NCI-H748 treated with DMSO at 0.1 percent for 48 hours (cell line): ENCODE results near the gene PDE6B.
"Not testable (repeated sequence)": the region's sequence is repeated elsewhere in the genome, so short reads cannot be mapped to it uniquely, and the experiment has no call there.

Experiments
- DNase-seq: peaks from one replicate; lab custom pipeline; 2025; lab: John Stamatoyannopoulos, UW

The PDE6B gene

DNA sequence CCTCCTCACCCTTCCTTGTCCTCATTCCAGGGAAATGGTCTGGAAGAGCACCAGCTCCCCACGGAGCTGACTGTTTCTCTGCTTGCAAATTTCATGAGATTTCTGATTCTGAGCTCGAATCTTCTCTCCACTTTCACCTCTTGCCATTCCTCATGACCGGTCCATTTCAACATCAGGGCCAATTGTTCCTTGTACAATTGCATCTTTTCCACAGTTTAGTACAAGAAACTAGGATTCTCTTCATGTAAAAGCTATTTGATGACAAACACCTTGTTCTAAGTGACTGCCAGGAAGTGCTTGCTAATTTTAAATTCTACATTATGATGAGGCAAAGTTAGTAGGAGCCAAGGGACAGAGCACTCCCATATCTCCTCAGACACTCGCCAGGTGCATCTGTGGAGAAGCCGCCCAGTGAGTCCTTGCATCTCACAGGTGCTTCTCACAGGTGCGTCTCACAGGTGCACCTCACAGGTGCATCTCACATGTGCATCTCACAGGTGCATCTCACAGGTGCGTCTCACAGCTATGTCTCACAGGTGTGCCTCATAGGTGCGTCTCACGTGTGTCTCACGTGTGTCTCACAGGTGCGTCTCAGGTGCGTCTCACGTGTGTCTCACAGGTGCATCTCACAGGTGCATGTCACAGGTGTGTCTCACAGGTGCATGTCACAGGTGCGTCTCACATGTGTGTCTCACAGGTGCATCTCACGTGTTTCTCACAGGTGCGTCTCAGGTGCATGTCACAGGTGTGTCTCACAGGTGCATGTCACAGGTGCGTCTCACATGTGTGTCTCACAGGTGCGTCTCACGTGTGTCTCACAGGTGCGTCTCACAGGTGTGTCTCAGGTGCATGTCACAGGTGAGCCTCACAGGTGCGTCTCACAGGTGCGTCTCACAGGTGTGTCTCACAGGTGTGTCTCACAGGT is 3.0 kb upstream of the PDE6B start:
- no peak for DNase-seq

DNA sequence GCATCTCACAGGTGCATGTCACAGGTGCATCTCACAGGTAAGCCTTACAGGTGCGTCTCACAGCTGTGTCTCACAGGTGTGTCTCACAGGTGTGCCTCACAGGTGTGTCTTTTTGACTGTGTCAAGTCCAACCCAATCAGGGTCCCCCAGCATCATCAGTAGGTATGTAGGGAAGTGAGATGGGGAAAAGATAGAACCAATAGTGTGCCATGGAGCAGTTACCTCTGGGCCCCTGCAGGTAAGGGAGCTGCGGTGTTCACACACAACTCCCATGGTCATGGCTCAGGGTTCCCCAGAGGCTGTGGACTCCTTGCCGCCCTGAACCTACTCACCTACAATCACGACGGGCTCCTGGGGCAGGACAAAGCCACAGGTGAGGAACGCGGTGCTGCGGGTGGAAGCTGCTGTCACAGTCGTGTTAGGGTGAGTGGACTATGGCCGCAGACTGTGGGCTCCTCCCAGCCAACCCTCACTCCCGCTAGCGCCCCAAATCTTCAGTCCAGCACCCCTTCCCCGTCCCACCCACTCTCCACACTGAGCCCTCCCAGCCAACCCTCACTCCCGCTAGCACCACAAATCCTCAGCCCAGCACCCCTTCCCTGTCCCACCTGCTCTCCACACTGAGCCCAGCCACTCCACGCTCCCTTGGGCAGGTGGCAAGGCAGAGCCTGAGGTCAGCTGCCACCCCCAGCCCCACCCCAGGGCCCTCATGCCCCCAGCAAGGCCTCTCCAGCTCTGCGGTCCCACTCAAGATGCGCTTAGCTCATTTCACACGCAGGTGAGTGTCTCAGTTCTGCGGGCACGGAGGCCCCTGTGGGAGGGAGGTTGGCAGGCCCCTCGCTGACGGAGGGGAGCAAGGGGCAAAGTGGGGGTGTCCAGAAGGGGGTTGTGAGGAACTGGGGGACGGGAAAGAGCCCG is 2.1 kb upstream of the PDE6B start:
- no peak for DNase-seq

DNA sequence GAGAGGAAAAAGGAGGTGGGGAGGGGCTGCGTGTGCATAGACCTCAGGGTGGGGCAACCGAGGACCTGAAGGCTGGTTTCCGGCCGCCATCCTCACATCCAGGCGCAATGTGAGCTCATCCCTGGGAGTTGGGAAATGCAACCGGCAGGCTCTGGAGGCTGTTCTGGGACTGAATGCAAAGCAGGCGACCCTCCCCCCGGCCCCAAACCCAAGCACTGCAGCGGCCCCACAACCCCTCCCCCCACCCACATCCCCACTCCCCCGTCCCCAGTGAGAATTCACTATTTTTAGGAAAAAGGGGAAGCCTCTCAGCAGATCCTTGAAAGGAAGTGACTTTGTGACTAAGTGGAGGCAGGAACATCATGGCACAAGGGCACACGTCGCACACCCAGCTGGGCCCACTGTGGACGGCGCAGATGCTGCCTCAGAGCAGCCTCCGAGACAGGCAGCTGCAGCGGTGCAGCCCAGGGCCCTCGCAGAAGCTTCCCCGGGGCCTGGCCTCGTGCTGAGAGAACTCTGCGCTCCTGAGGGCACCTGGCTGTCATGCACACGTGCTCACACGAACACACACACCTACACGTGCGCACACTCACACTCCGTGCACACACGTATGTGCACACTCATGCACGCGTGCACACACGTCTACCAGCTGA is 1.3 kb upstream of the PDE6B start:
- DNase-seq, result no peak

GRCh38 chr4:625631-626161 is 323 bp downstream of the PDE6B start:
- DNase-seq, result no peak

DNA sequence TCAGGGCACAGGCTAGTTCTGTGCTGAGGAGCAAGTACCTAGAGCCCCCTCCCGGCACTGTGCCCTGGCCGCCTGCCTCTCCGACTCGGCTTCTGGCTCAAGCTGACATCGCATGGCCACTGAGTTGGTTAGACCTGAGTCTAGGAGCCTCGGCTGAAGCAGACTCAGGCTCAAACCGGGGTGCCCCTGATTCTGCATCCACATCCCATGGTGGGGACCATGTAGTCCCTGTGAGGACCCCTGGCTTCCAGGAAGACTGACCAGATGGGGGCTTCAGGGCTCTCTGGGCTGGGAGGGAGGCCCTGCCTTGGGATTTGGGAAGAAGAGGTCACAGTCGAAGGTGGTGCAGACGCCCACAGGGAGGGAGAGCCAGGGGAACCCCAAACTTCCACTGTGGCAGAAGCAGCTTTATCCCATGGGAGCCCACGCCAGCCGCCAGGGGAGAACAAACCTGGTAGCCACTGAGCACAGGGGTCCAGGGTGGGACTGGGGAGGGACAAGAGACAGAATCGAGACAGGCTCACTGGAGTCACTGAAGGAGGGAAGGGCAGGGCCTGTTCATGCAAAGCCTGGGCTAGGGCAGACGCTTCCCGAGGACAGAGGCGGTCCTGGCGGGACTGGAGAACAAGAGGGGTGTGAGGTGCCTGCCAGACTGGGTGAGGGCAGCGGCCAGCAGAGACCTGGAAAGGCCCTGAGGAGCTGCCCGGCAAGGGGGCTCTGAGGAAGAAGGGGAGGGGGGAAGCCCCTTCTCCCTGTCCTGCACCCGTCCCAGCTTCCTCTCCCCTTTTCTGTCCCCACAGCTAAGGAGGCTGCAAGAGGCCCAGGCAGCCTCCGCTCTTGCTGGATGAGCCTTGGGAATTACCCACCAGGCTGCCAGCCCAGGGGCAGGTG is 1.1 kb downstream of the PDE6B start:
- DNase-seq, result no peak

- no peak for DNase-seq
These were observed 2.2 kb downstream of the PDE6B start for GRCh38 chr4:627347-628125.

DNA sequence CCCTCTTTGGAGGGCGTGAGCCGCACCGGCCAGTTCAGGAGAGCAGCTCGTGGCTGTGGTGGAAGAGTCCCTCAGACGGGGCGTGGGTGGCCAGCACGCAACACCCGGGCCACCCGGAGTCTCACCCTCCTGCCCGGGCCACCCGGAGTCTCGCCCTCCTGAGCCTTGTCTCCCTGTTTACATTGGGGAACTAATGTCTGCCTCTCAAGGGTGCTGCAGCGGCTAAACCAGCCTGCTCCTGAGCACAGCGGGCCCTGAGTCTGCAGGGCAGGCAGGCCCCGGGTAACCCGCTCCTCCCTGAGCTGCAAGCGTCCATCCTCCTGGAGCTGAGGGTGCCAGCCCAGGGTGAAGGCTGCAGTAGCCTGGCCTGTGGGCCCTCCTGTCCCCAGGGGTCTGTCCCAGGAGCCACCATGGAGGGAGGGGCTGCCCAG is 3.0 kb downstream of the PDE6B start:
- no peak for DNase-seq

DNA sequence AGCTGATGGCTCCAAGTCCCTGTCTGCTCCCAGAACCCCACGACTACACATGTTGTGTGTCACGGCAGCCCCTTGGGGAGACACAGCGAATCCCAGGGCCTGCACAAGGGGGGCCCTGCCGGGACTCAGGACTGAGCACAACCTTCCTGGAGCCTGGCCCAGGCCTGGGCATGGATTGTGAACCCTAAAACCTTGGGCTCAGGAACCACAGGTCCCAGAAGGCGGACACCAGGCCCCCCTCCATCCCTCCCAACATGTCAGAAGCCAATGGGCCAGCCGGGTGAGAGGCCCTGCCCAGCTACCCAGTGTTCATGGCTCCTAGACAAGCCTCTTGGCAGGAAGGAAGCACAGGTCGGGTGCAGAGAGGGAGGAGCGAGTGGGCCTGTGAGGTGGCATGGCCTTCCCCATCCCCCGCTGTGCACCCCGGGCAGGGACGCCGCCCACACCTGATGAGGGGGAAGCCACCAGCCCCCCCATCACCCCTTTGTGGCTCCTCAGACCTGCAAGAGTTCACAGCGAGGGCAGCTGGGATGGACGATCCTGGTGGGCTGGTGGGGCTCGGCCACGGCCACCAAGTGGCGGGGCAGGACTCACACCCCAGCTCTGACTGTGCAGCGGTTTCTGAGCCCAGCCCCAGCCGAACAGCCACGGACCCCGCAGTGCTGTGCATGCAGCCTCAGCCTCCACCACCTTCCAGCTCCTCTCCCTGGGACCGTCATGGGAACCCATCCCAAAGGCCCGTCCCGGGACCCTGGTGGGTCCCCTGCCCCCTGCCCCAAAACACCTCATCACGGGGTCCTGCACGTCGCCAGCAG is 3.7 kb downstream of the PDE6B start:
- no peak for DNase-seq

- no peak for DNase-seq
These were observed 4.2 kb downstream of the PDE6B start for GRCh38 chr4:629636-629914.

GRCh38 chr4:629915-630641 is 4.7 kb downstream of the PDE6B start:
- no peak for DNase-seq

- no peak for DNase-seq
These were observed 5.3 kb downstream of the PDE6B start for GRCh38 chr4:630656-631055.

DNA sequence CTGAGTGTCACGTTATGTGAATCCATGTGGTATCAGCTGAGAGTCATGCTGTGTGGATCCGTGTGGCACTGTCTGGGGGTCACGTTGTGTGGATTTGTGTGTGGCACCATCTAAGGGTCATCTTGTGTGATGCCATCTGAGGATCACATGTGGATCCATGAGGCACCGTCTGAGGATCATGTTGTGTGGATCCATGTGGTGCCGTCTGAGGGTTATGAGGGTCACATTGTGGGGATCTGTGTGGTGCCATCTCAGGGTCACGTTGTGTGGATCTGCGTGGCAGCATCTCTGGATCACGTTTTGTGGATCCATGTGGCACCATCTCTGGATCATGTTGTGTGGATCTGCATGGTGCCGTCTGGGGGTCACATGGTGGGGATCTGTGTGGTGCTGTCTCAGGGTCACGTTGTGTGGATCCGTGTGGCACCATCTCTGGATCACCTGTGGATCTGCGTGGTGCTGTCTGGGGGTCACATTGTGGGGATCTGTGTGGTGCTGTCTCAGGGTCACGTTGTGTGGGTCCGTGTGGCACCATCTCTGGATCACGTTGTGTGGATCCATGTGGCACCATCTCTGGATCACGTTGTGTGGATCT is 6.9 kb downstream of the PDE6B start:
- no peak for DNase-seq

- no peak for DNase-seq
These were observed 7.6 kb downstream of the PDE6B start for GRCh38 chr4:632926-633325.

- DNase-seq, result no peak
These were observed 8.0 kb downstream of the PDE6B start for GRCh38 chr4:633406-633805.

GRCh38 chr4:633976-634598 is 8.7 kb downstream of the PDE6B start:
- no peak for DNase-seq

DNA sequence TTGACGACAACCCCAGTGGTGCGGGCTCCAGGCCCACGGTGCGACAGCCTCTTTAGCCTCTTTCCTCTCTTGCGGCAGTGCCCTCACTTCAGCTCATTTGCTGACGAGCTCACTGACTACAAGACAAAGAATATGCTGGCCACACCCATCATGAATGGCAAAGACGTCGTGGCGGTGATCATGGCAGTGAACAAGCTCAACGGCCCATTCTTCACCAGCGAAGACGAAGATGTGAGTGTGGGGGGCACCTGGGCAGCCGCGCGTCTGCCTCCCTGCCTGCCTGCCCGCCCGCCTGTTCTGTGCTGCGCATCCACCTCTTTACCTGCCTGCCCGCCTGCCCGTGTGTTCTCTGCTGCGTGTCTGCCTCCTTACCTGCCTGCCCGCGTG is 9.2 kb downstream of the PDE6B start:
- no peak for DNase-seq

DNA sequence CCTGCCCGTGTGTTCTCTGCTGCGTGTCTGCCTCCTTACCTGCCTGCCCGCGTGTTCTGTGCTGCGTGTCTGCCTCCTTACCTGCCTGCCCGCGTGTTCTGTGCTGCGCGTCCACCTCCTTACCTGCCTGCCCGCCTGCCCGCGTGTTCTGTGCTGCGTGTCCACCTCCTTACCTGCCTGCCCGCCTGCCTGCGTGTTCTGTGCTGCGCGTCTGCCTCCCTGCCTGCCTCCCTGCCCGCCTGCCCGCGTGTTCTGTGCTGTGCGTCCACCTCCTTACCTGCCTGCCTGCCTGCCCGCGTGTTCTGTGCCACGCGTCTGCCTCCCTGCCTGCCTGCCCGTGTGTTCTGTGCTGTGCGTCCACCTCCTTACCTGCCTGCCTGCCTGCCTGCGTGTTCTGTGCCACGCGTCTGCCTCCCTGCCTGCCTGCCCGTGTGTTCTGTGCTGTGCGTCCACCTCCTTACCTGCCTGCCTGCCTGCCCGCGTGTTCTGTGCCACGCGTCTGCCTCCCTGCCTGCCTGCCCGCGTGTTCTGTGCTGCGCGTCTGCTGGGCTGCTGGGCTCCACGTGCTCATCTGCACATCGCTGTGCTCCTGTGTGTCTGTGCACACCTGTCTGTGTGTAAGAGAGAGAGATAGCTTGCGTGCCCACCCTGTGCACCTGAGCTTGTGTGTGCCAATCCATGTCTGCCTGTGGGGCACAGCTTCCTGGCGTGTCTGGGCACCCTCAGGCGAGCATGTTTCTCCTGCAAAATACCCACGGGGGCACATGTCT is 9.9 kb downstream of the PDE6B start:
- DNase-seq, result not testable (repeated sequence)
